ENCODE measurements around the gene MYL6B.
"Not testable (repeated sequence)": the region's sequence is repeated elsewhere in the genome, so short reads cannot be mapped to it uniquely, and the experiment has no call there.

The MYL6B gene

GRCh38 chr12:56154818-56155217 is 2.4 kb downstream of the MYL6B start:
- Histone ChIP-seq H3K36me3 (ENCODE audit: control insufficient read depth in 1 of 2, insufficient read depth in 2 of 2, low read depth in 1 of 2, low read length in 2 of 2) (peaks cover 21 to 24% of the 10 kb centered on the region in 2 experiments), H2BK120ac (ENCODE audit: low read depth, low read length) (no peak overlapping the region), H3K4me3 (ENCODE audit: insufficient read depth in 1 of 2, low read depth in 1 of 2, low read length in 2 of 2) (no peak overlapping the region), H3K27me3 (ENCODE audit: control insufficient read depth in 1 of 2, insufficient read depth in 1 of 2, low read length in 2 of 2) (no peaks in the 10 kb centered on the region), H4K91ac (ENCODE audit: low read length) (no peak overlapping the region), H3K4me2 (ENCODE audit: low read length, poor library complexity, severe bottlenecking) (no peak overlapping the region), H3K4ac (ENCODE audit: low read depth in 1 of 2, low read length in 2 of 2) (no peak overlapping the region), H3K14ac (ENCODE audit: low read length in 2 of 2) (no peak overlapping the region), H2AK5ac (ENCODE audit: low read length, severe bottlenecking) (no peak overlapping the region), H3K9ac (ENCODE audit: low read length) (no peak overlapping the region), H3K27ac (ENCODE audit: low read length, poor library complexity, severe bottlenecking) (no peak overlapping the region), H3K18ac (ENCODE audit: low read depth in 1 of 2, low read length in 2 of 2) (no peak overlapping the region), H3K23ac (ENCODE audit: low read length in 2 of 2) (no peak overlapping the region), H2AFZ (ENCODE audit: low read depth, low read length) (no peak overlapping the region), H2BK5ac (ENCODE audit: low read depth, low read length, poor library complexity, severe bottlenecking) (no peak overlapping the region), H4K8ac (ENCODE audit: low read length) (no peak overlapping the region), H3K4me1 (ENCODE audit: control insufficient read depth, insufficient read depth, low read depth, low read length) (peaks cover 13% of the 10 kb centered on the region), H3K9me3 (ENCODE audit: control insufficient read depth, low read length) (no peaks in the 10 kb centered on the region), H3K79me1 (replicated peaks; ENCODE audit: low read length, poor library complexity, severe bottlenecking) (peaks cover 19% of the 10 kb centered on the region), H2BK15ac (ENCODE audit: low read depth, poor library complexity, severe bottlenecking) (no peak overlapping the region), H2BK12ac (ENCODE audit: low read length in 2 of 2) (no peak overlapping the region)
- 100% methylated on average over 5 of the region's 5 CpGs for WGBS
- no peak for DNase-seq

GRCh38 chr12:56155256-56155845 is 3.0 kb downstream of the MYL6B start:
- Histone ChIP-seq H3K18ac (ENCODE audit: low read depth in 1 of 2, low read length in 2 of 2) (no peak overlapping the region), H2BK120ac (ENCODE audit: low read depth, low read length) (no peak overlapping the region), H3K4me2 (ENCODE audit: low read length, poor library complexity, severe bottlenecking) (no peak overlapping the region), H3K27ac (ENCODE audit: low read length, poor library complexity, severe bottlenecking) (no peak overlapping the region), H3K23ac (ENCODE audit: low read length in 2 of 2) (no peak overlapping the region), H3K9ac (ENCODE audit: low read length) (no peak overlapping the region), H3K79me1 (replicated peaks; ENCODE audit: low read length, poor library complexity, severe bottlenecking) (peaks cover 19% of the 10 kb centered on the region), H3K4ac (ENCODE audit: low read depth in 1 of 2, low read length in 2 of 2) (no peak overlapping the region), H2BK15ac (ENCODE audit: low read depth, poor library complexity, severe bottlenecking) (no peak overlapping the region), H3K36me3 (ENCODE audit: control insufficient read depth in 1 of 2, insufficient read depth in 2 of 2, low read depth in 1 of 2, low read length in 2 of 2) (peaks cover 26 to 30% of the 10 kb centered on the region in 2 experiments), H3K27me3 (ENCODE audit: control insufficient read depth in 1 of 2, insufficient read depth in 1 of 2, low read length in 2 of 2) (no peaks in the 10 kb centered on the region), H2AFZ (ENCODE audit: low read depth, low read length) (no peak overlapping the region), H4K8ac (ENCODE audit: low read length) (no peak overlapping the region), H2AK5ac (ENCODE audit: low read length, severe bottlenecking) (no peak overlapping the region), H3K4me3 (ENCODE audit: insufficient read depth in 1 of 2, low read depth in 1 of 2, low read length in 2 of 2) (no peak overlapping the region), H3K14ac (ENCODE audit: low read length in 2 of 2) (no peak overlapping the region), H3K9me3 (ENCODE audit: control insufficient read depth, low read length) (no peaks in the 10 kb centered on the region), H3K4me1 (ENCODE audit: control insufficient read depth, insufficient read depth, low read depth, low read length) (peaks cover 18% of the 10 kb centered on the region), H4K91ac (ENCODE audit: low read length) (no peak overlapping the region), H2BK5ac (ENCODE audit: low read depth, low read length, poor library complexity, severe bottlenecking) (no peak overlapping the region), H2BK12ac (ENCODE audit: low read length in 2 of 2) (no peak overlapping the region)
- WGBS = 97% methylated on average over 11 of the region's 11 CpGs
- no peak for DNase-seq

GRCh38 chr12:56156464-56157200 is 4.2 kb downstream of the MYL6B start:
- H3K27ac ChIP-seq (ENCODE audit: low read length, poor library complexity, severe bottlenecking) = peak overlapping the region; percentile 98
- not testable (repeated sequence) for H4K8ac ChIP-seq (ENCODE audit: low read length); H2AK5ac ChIP-seq (ENCODE audit: low read length, severe bottlenecking); H4K91ac ChIP-seq (ENCODE audit: low read length); H3K18ac ChIP-seq (ENCODE audit: low read depth in 1 of 2, low read length in 2 of 2); H2BK12ac ChIP-seq (ENCODE audit: low read length in 2 of 2); DNase-seq; H2BK5ac ChIP-seq (ENCODE audit: low read depth, low read length, poor library complexity, severe bottlenecking); H3K9me3 ChIP-seq (ENCODE audit: control insufficient read depth, low read length); H3K27me3 ChIP-seq (ENCODE audit: control insufficient read depth in 1 of 2, insufficient read depth in 1 of 2, low read length in 2 of 2); H2BK120ac ChIP-seq (ENCODE audit: low read depth, low read length); H2BK15ac ChIP-seq (ENCODE audit: low read depth, poor library complexity, severe bottlenecking); H3K14ac ChIP-seq (ENCODE audit: low read length in 2 of 2); H3K23ac ChIP-seq (ENCODE audit: low read length in 2 of 2); H3K4ac ChIP-seq (ENCODE audit: low read depth in 1 of 2, low read length in 2 of 2); H2AFZ ChIP-seq (ENCODE audit: low read depth, low read length)
- 92% methylated on average over 21 of the region's 21 CpGs for WGBS
- H3K4me1 ChIP-seq (ENCODE audit: control insufficient read depth, insufficient read depth, low read depth, low read length) = peaks cover 27% of the 10 kb centered on the region
- peaks cover 19% of the 10 kb centered on the region for H3K79me1 ChIP-seq (replicated peaks; ENCODE audit: low read length, poor library complexity, severe bottlenecking)
- H3K4me2 ChIP-seq (ENCODE audit: low read length, poor library complexity, severe bottlenecking) = peak overlapping the region; percentile 64
- H3K36me3 ChIP-seq (ENCODE audit: control insufficient read depth in 1 of 2, insufficient read depth in 2 of 2, low read depth in 1 of 2, low read length in 2 of 2) = peaks cover 39 to 43% of the 10 kb centered on the region in 2 experiments
- H3K4me3 ChIP-seq (ENCODE audit: insufficient read depth in 1 of 2, low read depth in 1 of 2, low read length in 2 of 2) = peak overlapping the region in 1 of 2 experiments; percentile 80
- peak overlapping the region; percentile 87 for H3K9ac ChIP-seq (ENCODE audit: low read length)

- peak overlapping the region in 1 of 2 experiments; percentile 23 for H3K23ac ChIP-seq (ENCODE audit: low read length in 2 of 2)
- peak overlapping the region; percentile 8 for H4K8ac ChIP-seq (ENCODE audit: low read length)
- peak overlapping the region; percentile 51 to 80 for H3K4me3 ChIP-seq (ENCODE audit: insufficient read depth in 1 of 2, low read depth in 1 of 2, low read length in 2 of 2)
- H2BK15ac ChIP-seq (ENCODE audit: low read depth, poor library complexity, severe bottlenecking) = peak overlapping the region; percentile 1
- DNase-seq = peak; percentile 94
- peak overlapping the region in 1 of 2 experiments; percentile 59 for H2BK12ac ChIP-seq (ENCODE audit: low read length in 2 of 2)
- peak overlapping the region; percentile 8 for H2AFZ ChIP-seq (ENCODE audit: low read depth, low read length)
- H2BK5ac ChIP-seq (ENCODE audit: low read depth, low read length, poor library complexity, severe bottlenecking) = peak overlapping the region; percentile 19
- H3K4me1 ChIP-seq (ENCODE audit: control insufficient read depth, insufficient read depth, low read depth, low read length) = peaks cover 30% of the 10 kb centered on the region
- H3K9ac ChIP-seq (ENCODE audit: low read length) = peak overlapping the region; percentile 87
- peaks cover 47 to 50% of the 10 kb centered on the region in 2 experiments for H3K36me3 ChIP-seq (ENCODE audit: control insufficient read depth in 1 of 2, insufficient read depth in 2 of 2, low read depth in 1 of 2, low read length in 2 of 2)
- H3K4ac ChIP-seq (ENCODE audit: low read depth in 1 of 2, low read length in 2 of 2) = peak overlapping the region; percentile 1 to 71
- peaks cover 19% of the 10 kb centered on the region for H3K79me1 ChIP-seq (replicated peaks; ENCODE audit: low read length, poor library complexity, severe bottlenecking)
- H3K18ac ChIP-seq (ENCODE audit: low read depth in 1 of 2, low read length in 2 of 2) = peak overlapping the region; percentile 7 to 96
- H3K27ac ChIP-seq (ENCODE audit: low read length, poor library complexity, severe bottlenecking) = peak overlapping the region; percentile 98
- H2BK120ac ChIP-seq (ENCODE audit: low read depth, low read length) = peak overlapping the region; percentile 67
- H3K4me2 ChIP-seq (ENCODE audit: low read length, poor library complexity, severe bottlenecking) = peak overlapping the region; percentile 64
- H3K9me3 ChIP-seq (ENCODE audit: control insufficient read depth, low read length) = no peaks in the 10 kb centered on the region
- H3K27me3 ChIP-seq (ENCODE audit: control insufficient read depth in 1 of 2, insufficient read depth in 1 of 2, low read length in 2 of 2) = no peaks in the 10 kb centered on the region
- H3K14ac ChIP-seq (ENCODE audit: low read length in 2 of 2) = no peak overlapping the region
- H4K91ac ChIP-seq (ENCODE audit: low read length) = peak overlapping the region; percentile 3
- 18% methylated on average over 43 of the region's 45 CpGs for WGBS
- no peak overlapping the region for H2AK5ac ChIP-seq (ENCODE audit: low read length, severe bottlenecking)
Observed at GRCh38 chr12:56157201-56158028, 5.0 kb downstream of the MYL6B start.

Data from mesenchymal stem cell (in vitro differentiated cells and primary cell).